C1 segment of cervical spinal cord (tissue), 14 donors: ENCODE results near the gene ARNT2.

Experiments used
- DNase-seq, 14 donors: peaks; one replicate each; lab custom pipeline; 2025; lab: John Stamatoyannopoulos, UW

The ARNT2 gene

DNA sequence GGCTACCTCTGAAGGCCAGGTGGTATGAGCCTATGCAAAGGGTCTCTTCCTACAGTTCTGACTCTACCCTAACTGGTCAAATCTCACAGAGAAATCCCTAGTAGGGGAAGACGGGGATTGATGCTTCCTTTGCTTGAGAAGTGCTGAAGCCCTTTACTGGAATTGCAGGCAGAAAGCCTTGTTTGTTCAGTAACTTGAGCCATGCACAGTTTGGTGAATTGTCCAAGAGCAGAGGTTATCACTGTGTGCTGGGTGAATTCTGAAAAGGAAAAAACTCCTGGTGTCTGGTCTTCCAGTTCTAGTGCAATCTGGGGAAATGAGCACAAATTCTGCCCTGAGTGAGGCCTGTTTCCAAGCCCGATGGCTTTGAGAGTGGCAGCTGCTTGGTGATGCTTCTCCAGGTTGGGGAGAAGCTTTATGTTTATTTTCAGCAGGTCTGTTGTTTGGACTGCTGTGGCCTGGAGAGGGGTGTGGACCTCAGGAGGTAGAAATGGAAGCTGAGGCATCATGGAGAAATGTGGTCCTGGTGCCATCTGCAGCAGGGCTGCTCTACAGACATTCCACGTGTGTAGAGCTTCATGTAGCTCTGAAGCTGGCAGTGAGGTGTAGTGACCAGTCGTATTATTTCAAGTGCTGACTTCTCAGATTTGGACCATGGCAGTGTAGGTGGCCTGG lies 60.9 kb downstream of the ARNT2 start:
- no peak for DNase-seq

DNA sequence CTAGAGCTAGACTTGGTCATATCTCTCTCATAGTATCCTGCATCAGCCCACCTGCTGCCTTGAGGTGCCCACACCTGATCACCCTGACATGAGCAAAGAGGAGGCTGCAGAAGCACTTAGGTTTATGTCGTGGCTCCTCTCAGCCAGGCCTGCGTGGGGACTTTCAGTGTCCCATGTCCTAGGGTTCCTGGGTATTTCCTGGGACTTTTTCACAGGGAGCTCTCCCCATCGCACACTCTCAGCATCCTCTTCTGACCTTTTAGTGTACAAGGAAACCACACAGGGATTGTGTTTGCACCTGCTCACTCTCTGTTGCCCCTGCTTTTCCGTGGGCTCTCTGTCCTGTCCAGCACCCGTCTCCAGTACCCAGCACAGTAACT lies 61.4 kb downstream of the ARNT2 start:
- DNase-seq = no peak

DNA sequence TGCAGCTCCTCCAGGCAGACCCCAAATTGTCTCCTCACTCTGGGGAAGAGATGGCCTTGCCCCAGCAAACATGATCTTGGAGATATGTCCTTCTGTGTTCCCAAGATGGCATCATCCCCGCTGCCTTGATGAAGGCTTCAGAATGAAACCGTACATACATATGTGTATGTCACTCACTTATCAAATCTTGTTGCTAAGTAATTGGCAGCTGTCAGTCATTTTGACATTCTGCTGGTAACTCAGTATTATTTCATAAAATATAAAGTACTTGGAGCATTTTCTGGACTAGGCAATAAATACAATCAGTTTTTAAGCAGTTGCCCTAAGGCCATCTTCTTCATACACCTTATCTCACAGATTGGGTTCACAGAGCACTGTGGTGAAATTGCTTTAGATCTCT lies 62.4 kb downstream of the ARNT2 start:
- DNase-seq = no peak

DNA sequence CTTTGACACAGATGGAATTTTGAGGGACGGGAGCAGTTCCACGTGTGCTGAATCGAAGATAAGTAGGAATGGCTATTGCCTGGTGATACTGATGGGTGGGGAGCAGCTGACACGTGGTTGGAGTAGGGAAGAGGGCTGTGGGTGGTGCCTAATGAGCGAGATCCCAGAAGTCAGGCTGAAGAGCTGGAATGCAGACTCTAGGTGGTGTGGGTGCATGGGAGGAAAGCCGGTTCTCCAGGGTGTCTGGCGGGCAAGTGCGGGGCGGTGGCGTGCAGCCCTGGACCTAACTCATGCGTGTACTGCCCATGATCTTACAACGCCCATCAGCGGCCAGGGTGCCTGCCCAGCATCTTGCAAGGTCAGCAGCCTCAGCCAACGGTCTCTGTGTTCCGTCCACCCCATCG lies 63.1 kb downstream of the ARNT2 start:
- no peak for DNase-seq

DNA sequence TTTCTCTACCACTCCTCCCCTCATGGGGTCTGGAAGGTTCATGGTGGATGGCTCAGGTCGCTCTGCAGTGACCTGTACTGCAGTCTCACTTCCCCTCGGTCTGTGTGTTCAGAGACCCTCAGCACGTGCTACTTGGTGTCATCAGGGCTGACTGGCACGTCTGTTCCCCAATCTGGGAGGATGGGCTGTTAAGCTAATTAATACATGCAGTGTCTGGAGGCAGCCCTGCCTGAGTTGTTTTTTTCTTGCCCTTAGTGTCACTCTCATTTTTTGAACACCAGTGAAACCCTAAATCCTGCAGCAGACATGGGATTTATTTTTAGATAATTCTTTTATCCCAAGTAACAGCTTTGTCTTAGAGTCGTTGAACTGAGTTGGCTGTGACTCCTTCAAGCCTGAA lies 64.6 kb downstream of the ARNT2 start:
- DNase-seq = no peak

DNA sequence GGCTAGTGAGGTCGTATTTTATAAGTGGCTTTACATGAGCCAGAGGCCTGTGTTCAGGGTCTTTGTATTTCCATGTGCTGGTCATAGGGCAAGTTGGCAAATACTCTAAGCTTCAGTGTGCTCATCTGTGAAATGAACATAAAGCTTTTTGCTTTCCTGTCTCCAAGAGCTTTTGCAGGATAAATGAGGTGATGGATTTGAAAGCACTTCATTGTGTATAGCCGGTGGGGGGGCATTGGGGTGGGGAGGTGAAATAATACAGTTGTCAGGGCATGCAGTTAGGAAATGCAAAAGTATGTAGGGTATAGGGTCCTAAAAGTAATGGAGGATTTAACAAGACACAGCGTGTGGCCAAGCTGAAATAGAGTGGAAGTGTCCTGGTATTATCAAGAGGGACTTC lies 67.7 kb downstream of the ARNT2 start:
- no peak for DNase-seq

DNA sequence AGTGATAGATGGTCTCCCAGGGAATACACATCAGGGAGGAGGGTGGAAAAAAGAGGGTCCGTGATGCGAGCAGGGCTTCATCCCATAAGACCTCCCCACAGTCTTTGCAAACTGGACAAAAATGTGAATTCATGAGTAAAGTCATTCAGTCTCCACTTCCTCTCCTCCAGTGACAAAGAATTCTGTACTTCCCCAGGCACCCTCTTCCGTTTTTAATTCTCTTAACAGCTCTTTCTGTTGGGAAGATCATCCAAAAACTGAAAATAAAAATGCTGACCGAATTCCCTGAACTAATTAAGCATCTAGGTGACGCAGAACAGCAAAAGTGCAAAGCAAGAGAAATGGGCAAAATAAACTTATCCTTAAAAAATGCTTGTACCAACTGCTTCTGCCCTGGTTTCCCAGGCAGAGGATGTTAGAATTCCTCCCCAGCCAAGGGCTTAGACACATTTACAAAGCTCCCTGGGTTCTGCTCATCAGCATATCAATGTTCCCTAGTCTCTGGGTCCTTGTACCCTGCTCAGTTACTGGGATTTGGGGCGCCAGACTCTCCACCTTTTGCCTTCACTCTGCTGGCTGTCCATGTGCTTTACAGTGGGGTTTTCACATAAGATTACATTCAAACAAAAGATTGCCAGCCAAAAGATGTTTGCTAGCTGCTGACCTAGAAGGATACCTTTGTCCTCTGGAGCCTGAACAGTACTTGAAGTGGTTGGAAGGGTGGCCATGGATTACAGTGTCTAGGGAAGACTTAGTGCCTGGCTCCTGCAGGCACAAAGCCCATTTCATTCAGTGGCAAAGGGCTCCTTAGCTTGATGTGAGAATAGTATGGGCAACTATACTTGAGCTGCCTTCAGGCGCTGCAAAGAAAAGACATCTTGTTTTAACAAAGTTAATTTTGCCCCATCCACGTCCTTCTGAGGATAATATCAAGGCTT lies 69.4 kb downstream of the ARNT2 start:
- peak in 1 of 14 donors; percentile 20 for DNase-seq

DNA sequence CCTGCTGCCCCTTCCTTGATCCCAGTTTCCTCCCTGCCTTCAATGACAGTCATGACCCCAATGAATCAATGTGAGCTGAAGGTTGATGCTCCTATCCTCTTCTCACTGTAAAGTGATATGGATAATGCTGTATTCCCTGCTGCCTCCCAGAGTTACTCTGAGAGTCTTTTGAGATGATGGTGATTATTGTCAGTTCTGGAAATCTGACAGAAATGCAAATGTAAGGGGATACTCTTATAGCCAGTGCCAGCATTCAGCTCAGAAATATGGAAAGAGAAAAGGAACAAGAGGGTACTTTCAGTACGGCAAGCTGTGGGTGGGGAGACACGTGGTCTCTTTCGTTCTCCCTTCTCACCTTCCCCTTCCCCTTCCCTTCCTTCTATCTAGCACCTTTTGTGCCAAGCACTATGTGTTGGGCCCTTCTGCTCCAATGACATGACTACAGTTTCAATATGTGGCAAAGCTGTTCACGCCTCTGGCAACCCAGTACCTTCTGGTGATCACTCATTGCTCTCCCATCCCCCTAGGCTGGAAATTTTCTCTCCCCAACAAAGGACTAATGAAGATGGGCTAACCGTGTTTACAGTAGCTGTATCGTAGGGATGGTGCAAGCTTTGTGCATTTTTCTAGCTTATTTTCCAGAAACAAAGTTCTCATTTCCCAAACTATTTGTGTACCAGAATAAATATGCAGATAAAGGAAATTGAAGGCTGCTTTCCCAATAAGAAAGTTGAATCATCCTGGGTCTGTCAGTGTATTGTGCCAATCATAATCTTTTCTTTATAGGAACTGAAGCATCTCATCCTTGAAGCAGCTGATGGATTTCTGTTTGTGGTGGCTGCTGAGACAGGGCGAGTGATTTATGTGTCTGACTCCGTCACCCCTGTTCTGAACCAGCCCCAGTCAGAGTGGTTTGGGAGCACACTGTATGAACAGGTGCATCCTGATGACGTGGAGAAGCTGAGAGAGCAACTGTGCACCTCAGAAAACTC lies 70.3 kb downstream of the ARNT2 start:
- DNase-seq = no peak

DNA sequence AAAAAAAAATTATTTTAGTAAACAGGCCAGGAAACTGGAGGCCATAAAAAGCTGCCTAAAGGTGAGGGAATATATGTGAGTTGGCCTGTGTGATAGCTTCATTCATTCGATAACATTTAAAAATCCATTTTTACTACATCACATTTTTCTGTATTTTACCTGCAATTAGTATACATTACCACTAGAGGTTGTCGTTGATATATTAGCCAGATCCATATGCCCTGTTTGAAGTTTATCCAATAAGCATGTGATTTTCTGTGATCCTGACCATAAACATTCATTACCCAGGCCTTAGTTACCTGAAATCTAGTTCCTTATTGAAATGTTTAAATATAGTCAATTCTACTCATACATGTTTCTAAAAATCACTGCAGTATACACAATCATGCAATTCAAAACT lies 71.4 kb downstream of the ARNT2 start:
- DNase-seq = no peak

DNA sequence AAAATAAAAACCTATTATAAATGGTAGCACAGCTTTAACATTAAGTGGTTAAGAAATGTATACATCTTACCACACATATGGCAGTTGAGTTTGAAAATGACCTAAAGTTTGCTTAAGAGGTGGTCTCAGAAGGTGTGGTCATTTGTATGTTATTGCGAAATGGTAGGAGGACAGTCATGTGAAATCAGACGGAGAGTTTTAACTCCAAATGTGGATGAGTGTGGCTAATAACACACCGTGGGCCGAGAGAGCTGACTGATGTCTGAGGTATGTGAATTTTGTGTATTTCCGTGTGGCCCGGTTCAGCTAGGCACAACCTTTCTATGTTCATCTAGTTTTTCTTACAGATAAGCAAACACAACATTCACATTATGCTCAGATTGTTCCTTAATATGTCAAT lies 71.9 kb downstream of the ARNT2 start:
- no peak for DNase-seq

DNA sequence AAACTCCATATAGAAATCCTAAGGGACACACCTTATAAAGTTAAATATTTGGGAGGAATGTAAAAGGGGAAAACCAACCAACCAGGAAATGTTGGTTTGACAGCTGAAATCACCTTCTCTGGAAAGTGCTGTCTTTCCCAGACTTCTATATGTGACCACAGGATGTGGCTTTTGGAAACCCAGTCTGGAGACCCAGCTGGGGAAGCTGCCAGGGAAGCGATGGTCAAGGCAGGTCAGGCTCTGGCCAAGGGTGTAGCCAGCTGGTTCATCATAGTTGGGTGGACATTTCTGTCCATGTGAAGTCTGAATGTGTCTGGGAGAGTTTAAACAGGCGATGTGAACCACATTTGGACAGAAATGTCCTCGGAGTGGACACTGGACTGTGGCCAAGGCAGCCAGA lies 73.9 kb downstream of the ARNT2 start:
- DNase-seq = no peak

DNA sequence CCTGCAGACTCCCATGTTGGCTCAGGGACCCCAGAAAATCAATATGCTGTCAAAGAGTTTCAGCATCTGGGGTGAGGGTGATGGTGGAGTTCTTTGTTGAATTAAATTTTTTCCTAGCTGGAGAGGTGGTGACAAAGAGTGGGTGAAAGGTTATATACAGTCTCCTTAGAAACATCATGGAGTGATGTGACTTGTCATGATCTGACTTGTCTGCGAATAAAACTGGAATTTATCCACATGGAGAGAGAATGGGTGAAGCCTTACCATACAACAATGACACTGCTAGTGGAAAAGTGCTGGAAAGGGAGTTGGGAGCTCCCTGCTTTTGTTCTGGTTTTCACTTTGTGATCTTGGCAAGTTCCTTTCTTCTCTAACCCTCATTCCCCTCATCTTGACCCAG lies 75.0 kb downstream of the ARNT2 start:
- no peak for DNase-seq

DNA sequence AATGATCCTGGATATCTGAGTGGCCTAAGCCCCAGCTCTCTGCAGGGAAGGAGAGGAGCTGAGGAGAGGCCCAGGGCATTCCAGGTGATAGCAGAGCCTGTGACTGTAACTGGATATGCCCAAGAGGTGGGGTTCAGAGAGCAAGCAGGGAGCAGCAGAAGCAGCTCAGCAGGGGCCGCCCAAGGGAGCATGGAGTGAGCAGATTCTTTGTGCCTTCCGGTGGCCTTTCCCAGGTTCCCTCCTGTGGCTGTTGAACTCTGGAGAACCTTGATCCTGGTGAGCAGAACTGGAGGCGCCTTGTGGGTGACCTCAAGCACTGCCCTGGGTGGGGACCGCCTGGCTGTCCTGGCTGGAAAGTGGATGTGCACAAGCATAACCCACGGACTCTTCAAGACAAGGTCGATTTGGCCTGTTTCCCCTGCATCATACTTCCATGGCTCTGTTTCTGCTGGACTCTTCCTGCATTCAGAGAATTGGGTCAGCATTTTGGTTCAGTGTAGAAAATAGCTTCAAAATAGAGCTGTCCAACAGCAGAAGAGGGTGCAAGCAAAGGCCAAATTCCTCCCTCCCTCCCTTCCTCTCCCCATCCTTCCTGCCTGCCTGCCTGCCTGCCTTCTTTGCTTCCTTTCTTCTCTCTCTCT lies 76.1 kb downstream of the ARNT2 start:
- DNase-seq = peak in 1 of 14 donors; percentile 21

DNA sequence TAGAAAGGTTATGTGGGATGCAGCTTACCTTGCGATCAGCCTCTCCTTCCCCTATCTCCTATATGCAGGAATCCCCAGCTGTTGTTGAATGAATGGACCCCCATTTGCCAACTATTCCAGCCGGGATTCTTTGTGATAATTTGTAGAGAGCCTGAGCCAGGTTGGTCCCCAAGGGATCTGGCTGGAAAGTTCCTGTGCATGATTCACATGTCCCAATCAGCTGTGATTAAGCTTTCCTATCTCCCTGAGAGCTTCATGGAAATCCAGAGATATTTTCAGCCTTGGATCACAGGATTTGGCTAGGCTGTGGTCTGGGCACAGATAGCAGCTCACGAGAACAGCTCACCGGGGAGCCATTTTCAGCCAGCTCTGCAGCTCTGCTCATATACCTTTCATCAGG lies 76.7 kb downstream of the ARNT2 start:
- peak in 1 of 14 donors; percentile 40 for DNase-seq

DNA sequence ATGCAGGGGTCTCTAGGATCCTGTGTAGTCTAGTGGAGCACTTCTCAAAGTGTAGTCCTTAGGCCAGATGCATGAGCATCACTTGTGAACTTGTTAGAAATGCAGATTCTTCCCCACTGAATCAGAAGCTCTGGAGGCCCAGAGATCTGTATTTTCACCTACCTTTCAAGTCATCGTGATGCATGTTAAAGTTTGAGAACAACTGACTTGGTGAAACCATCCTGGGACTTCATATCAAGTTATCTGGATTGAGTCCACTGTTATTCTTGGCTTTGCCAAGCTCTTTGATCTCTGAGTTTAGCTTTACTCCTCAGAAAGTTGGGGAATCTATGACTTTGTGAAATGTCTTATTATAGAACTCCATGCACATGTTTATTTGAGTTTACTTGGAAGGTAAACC lies 78.5 kb downstream of the ARNT2 start:
- no peak for DNase-seq

DNA sequence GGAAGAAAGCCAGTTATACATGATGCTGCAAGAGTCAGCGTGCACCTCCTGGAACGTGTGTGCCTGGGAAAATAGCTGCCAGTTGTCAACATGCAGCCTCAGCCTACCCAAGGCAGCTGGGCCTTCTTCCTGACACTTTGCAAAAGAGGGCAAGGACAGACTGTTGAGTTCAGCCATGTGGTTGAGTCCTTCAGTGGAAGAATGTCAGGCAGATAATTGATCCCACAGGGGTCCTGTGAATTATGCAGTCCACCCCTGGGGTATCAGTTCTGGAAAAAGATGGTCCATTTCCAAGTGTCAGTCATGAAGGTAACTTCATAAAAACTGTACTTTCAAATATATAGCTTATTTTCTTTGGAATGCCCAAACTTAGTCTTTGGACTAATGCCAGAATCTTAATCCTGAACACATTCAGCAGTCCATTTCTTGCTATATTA lies 79.6 kb downstream of the ARNT2 start:
- no peak for DNase-seq

DNA sequence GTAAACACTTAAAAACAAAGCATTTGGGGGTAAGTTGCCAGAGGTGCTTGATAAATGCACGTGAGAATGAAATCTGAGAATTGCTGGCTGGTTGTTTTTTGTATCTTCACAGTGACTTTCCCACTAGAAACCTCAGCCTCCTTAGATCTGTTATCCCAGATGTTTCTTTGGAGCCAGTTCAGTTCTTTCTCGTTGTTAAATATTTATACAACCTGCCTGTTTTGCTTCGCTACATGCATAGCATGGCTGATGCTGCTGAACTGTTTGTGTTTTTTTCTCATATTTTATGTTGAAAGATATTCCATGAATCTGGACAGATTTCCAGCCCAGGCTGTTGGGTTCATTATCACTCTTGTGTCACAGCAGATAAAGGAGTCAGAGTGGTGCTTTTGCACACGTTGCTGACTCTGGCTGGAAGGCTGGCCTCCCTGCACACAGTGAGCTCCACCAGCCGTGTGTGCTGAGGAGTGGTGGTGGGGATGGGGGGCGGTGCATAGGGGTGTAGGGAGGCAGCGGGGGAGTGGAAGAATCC lies 80.2 kb downstream of the ARNT2 start:
- no peak for DNase-seq

DNA sequence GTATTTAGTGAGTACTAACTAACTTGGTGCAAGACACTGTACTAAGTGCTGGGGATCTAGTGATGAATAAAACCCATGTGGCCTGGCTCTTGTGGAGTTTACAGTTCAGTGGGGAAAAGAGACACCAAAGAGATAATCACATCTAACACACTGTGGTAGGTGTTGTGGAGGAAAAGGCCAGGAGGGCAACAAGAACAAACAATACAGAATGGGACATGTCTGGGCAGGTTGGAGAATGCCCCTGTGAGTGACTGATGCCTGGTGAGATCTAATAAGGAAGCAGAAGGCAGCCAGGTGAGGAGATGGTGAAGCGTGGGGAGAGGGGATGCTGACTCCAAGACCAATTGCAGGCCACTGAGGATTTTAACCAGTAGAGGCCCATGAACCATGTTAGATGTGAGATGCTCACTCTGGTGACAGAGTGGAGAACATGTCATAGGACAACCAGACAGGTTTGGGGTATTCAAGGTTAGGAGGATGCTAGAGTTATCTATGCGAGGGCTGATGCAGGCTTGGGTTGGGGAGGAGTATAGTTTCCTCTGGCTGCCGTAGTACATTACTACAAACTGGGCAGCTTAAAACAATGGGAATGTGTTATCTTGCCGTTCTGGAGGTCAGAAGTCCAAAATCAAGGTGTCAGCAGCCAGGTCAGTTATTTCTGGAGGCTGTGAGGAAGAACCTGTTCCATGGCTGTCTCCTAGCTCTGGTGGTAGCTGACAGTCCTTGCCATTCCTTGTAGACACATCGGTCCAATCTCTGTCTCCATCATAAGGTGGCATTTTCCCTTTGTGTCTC lies 81.4 kb downstream of the ARNT2 start:
- no peak for DNase-seq

DNA sequence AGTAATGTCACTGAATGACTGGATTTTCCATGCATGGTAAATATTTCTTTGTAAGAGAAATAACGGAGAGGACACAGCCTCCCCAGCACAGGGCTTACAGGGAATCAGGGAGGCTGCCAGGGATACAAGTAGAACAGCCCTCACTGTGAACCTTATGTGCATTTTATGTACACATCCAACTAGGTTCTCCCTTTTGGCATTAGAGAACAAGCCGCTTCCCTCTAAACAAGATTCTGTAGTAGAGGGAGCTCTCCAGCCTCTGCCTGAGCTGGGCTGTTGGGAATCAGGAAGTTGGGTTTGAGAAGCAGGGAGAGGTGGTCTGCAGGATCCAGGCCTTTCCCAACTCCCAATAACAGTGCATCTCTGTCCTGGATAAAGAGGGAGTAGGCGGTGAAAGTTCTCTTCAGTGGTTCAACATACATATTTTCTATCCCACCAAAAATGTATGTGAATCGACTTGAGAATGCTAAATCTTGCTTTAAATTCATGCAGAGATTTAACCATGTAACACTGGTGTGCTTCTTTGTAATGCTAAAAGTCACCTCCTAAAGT lies 83.7 kb downstream of the ARNT2 start:
- DNase-seq = no peak

DNA sequence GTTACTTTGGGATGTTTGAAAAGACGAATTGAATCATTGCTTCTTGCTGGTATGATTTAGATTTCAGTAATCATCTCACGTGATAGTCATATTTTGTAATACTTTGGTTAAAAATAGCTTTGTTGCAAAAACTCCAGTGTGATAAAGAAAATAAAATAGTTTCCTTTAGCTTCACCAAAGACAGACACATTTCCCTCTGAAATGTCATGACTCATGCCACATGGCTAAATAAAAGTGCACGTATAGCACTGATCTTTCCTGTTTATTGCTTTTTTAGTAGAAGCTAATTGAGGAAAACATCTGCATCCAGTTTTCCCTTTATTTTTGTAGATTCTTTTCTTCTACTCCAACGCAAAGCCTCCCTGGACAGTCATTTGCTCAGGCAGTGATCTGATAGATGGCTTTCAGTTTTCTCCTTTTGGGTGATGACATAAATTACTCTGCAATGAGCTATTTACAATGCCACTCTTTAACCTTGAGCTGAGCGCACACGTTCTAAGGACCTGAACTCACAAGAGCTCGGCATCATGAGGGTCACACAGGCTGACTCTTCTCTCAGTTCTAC lies 84.9 kb downstream of the ARNT2 start:
- DNase-seq = no peak
